Parathyroid adenoma (tissue), 2 donors: Measurements from ENCODE around the gene GINS1.
"Not testable (repeated sequence)": the region's sequence is repeated elsewhere in the genome, so short reads cannot be mapped to it uniquely, and the experiment has no call there.

Experiments used
- H2AFZ ChIP-seq: fragments of 300-600 bp; sonication (generic); one replicate; pipeline ENCODE4 v1.7.0; 2017; ENCODE audit warnings: antibody characterized with exemption, mild to moderate bottlenecking
- H3K27ac ChIP-seq: fragments of 300-600 bp; sonication (generic); one replicate; pipeline ENCODE4 v1.7.0; 2017
- H3K27me3 ChIP-seq: fragments of 300-600 bp; sonication (generic); one replicate; pipeline ENCODE4 v1.7.0; 2017; ENCODE audit warnings: low read length; ENCODE audit not compliant: control insufficient read depth, insufficient read depth
- H3K36me3 ChIP-seq: fragments of 300-600 bp; sonication (generic); one replicate; pipeline ENCODE4 v1.7.0; 2017; ENCODE audit warnings: low read length; ENCODE audit not compliant: control insufficient read depth, insufficient read depth
- H3K4me1 ChIP-seq: fragments of 300-600 bp; sonication (generic); one replicate; pipeline ENCODE4 v1.7.0; 2017; ENCODE audit warnings: control low read depth
- H3K4me2 ChIP-seq: fragments of 300-600 bp; sonication (generic); one replicate; pipeline ENCODE4 v1.7.0; 2017; ENCODE audit warnings: low read length
- H3K4me3 ChIP-seq: fragments of 300-600 bp; sonication (generic); one replicate; pipeline ENCODE4 v1.7.0; 2017; ENCODE audit warnings: low read depth, low read length
- H3K79me2 ChIP-seq: fragments of 300-600 bp; sonication (generic); one replicate; pipeline ENCODE4 v1.7.0; 2017; ENCODE audit warnings: control low read depth
- H3K9ac ChIP-seq: fragments of 300-600 bp; sonication (generic); one replicate; pipeline ENCODE4 v1.7.0; 2017; ENCODE audit warnings: mild to moderate bottlenecking
- H3K9me3 ChIP-seq: fragments of 300-600 bp; sonication (generic); one replicate; pipeline ENCODE4 v1.7.0; 2017; ENCODE audit warnings: low read length; ENCODE audit not compliant: control insufficient read depth
- CTCF ChIP-seq: fragments of 300-600 bp; sonication (generic); IDR thresholded peaks from one replicate; pipeline ENCODE4 v1.7.0; 2017; ENCODE audit warnings: antibody characterized with exemption, mild to moderate bottlenecking
- donor health status: primary hyperparathyroidism.

The GINS1 gene

GRCh38 chr20:25471020-25471419 lies 63.5 kb downstream of the GINS1 start:
- H3K4me2 ChIP-seq: no peak overlapping the region
- H3K9me3 ChIP-seq: no peaks in the 10 kb centered on the region
- H2AFZ ChIP-seq: no peak overlapping the region
- H3K27me3 ChIP-seq: no peaks in the 10 kb centered on the region
- no peaks in the 10 kb centered on the region for H3K36me3 ChIP-seq
- H3K79me2 ChIP-seq: peaks cover 12% of the 10 kb centered on the region
- H3K27ac ChIP-seq: no peak overlapping the region
- H3K9ac ChIP-seq: no peak overlapping the region
- no peak overlapping the region for H3K4me3 ChIP-seq
- H3K4me1 ChIP-seq: no peaks in the 10 kb centered on the region
- TF ChIP-seq CTCF: no peak

- not testable (repeated sequence) for H3K4me1 ChIP-seq, H3K36me3 ChIP-seq, H3K27me3 ChIP-seq, H3K4me2 ChIP-seq, H3K79me2 ChIP-seq, H2AFZ ChIP-seq, H3K27ac ChIP-seq, H3K4me3 ChIP-seq, H3K9me3 ChIP-seq, H3K9ac ChIP-seq
Measured at GRCh38 chr20:25473297-25473696, 65.8 kb downstream of the GINS1 start.

DNA sequence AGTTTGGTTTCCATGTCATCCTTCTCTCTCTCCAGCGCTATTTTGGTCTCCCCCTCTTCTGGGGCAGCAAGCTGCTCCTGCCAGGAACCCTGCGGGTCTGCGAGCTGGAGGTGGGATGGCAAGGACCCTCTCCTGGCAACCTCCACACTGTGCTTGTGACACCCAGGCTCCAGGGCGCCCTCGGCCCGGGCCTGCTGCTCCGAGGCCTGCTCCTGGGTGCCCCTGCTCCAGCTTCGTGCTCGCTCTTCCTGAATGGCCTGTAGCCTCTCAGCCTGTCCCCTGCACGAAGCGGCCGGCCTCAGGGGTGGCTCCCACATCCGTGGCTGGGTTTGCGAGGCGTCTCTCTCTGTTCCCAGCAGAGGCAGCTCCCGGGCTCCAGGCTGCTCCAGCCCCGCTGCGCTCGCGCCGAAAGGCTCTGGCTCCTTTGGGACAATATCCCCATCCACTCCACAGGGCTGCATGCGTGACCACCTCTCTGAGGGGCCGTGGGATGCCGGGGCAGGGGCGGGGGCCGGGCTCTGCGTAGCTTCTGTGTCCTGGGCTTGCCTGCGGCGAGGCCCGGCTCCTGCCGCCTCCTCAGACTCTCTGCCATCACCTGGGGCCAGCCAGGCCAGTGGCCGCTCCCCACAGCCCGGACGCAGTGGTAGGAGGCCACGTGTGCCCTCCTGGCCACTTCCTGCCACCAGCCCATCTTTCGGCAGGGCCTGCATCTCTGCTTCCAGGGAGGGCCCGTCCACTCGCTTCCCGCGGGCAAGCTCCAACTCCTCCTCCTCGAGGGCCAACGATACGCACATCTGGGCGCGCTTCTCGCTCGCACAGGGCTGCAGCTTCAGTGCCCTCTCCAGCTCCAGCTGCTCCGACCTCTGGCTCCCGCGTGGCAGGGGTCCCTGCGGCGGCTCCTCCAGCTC lies 68.9 kb downstream of the GINS1 start:
- Histone ChIP-seq H3K4me2 (no peak overlapping the region), H3K36me3 (no peaks in the 10 kb centered on the region), H3K27me3 (no peaks in the 10 kb centered on the region), H3K9me3 (no peaks in the 10 kb centered on the region), H3K4me1 (no peaks in the 10 kb centered on the region), H3K9ac (no peak overlapping the region), H3K27ac (no peak overlapping the region), H3K4me3 (no peak overlapping the region), H3K79me2 (peaks cover 6% of the 10 kb centered on the region), H2AFZ (no peak overlapping the region)
- no peak for TF ChIP-seq CTCF

DNA sequence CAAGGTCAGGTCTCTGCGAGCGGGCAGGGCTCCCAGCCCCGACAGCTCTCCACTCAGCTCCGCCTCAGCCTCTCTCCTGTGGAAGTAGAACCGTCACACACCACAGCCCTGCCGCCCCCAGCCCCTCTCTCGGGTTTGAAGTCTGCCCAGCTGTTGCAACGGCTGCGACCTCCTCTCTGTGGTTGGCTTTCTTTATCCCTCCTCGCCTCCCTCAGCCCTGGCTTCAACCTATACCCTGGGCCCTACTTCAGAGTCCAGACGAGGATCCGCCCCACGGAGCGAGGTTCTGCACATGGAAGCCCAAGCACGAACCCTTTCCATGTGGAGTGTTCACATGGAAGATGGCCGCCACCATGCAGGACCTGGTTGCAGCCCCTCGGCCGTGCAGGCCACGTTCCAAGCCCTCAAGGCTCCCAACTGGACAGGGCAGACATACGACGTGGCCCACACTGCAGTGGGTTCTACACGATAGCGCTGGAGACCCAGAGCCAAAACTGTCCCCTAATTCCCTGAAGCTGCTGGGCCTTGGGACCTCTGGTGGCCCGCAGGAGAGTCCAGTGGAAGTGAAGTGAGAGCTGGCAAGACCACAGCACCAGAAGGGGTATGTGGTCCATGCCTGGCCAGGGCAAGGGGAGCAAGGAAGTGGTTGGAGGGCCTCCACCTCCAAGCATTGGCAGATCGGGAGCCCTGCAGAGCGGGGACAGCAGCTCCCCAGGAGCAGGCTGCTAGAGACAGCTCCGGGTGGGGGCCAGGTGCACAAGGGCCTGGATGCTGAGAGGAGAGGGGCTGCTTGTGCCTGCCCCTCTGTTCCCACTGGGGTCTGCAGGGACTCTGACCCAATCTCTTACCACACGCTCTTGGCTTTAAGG lies 69.8 kb downstream of the GINS1 start:
- no peak overlapping the region for H3K27ac ChIP-seq
- no peak overlapping the region for H3K4me2 ChIP-seq
- no peak overlapping the region for H2AFZ ChIP-seq
- H3K4me1 ChIP-seq: no peaks in the 10 kb centered on the region
- H3K79me2 ChIP-seq: peaks cover 6% of the 10 kb centered on the region
- no peaks in the 10 kb centered on the region for H3K36me3 ChIP-seq
- H3K27me3 ChIP-seq: no peaks in the 10 kb centered on the region
- H3K4me3 ChIP-seq: no peak overlapping the region
- no peak overlapping the region for H3K9ac ChIP-seq
- no peaks in the 10 kb centered on the region for H3K9me3 ChIP-seq
- no peak for TF ChIP-seq CTCF

- H3K36me3 ChIP-seq: no peaks in the 10 kb centered on the region
- no peaks in the 10 kb centered on the region for H3K79me2 ChIP-seq
- H2AFZ ChIP-seq: no peak overlapping the region
- H3K9me3 ChIP-seq: no peaks in the 10 kb centered on the region
- no peak overlapping the region for H3K4me3 ChIP-seq
- no peak overlapping the region for H3K27ac ChIP-seq
- no peak overlapping the region for H3K4me2 ChIP-seq
- no peaks in the 10 kb centered on the region for H3K27me3 ChIP-seq
- no peak overlapping the region for H3K9ac ChIP-seq
- TF ChIP-seq CTCF: no peak
- no peaks in the 10 kb centered on the region for H3K4me1 ChIP-seq
Measured at GRCh38 chr20:25478889-25479568, 71.6 kb downstream of the GINS1 start.
